ENCODE measurements around the gene ADAM17.

Gene ADAM17

GRCh38 chr2:9443526-9443925 is 112.1 kb downstream of the ADAM17 start:
- Mint-ChIP-seq H3K27me3 (no peaks in the 10 kb centered on the region), H3K4me1 (no peaks in the 10 kb centered on the region), H3K4me3 (no peak overlapping the region), H3K9me3 (no peaks in the 10 kb centered on the region), H3K27ac (no peak overlapping the region)
- no peak for DNase-seq
- ATAC-seq: no peak

- ATAC-seq (no peak), DNase-seq (no peak)
- Mint-ChIP-seq H3K4me3 (no peak overlapping the region), H3K9me3 (no peaks in the 10 kb centered on the region), H3K4me1 (no peaks in the 10 kb centered on the region), H3K27me3 (no peaks in the 10 kb centered on the region), H3K27ac (no peak overlapping the region)
Measured at GRCh38 chr2:9441556-9441955, 114.1 kb downstream of the ADAM17 start.

GRCh38 chr2:9440058-9440727 is 115.4 kb downstream of the ADAM17 start:
- Mint-ChIP-seq H3K27ac (no peak overlapping the region), H3K4me1 (no peaks in the 10 kb centered on the region), H3K27me3 (no peaks in the 10 kb centered on the region), H3K9me3 (no peaks in the 10 kb centered on the region), H3K4me3 (no peak overlapping the region)
- ATAC-seq (no peak), DNase-seq (no peak)

GRCh38 chr2:9439536-9439935 is 116.1 kb downstream of the ADAM17 start:
- DNase-seq (no peak), ATAC-seq (no peak)
- H3K9me3 Mint-ChIP-seq: no peaks in the 10 kb centered on the region
- no peak overlapping the region for H3K4me3 Mint-ChIP-seq
- H3K27ac Mint-ChIP-seq: no peak overlapping the region
- no peaks in the 10 kb centered on the region for H3K4me1 Mint-ChIP-seq
- no peaks in the 10 kb centered on the region for H3K27me3 Mint-ChIP-seq
